A549 (cell line): ENCODE results near the gene CSMD2. TPM values are rescaled to one million over a fixed set of nuclear protein-coding genes. Genes with fewer than 3 reads are reported as not detected.

ENCODE experiments used
- ATAC-seq, 2 experiments: fragments of 200-7000 bp in 1 of 2; fragments of >200 bp in 1 of 2; cut with Nextera tagmentation in 1 of 2; cut with Tn5 transposase in 1 of 2; 3 replicates each; pipeline versions ENCODE4 v1.8.0 to v1.9.1; 2018 to 2020; ENCODE audit warnings: mild to moderate bottlenecking in 1 of 2, moderate library complexity in 1 of 2
- CTCF ChIA-PET: fragments of 300-600 bp; sonication (Branson Sonifier 250); formaldehyde crosslinking; extraction: SDS; loops from one replicate; lab custom pipeline; 2021; ENCODE audit warnings: antibody characterized with exemption, inconsistent platforms; lab: Yijun Ruan, JAX
- POLR2A ChIA-PET: fragments of 350-600 bp; formaldehyde crosslinking; extraction: SDS; loops from one replicate; lab custom pipeline; 2021; ENCODE audit warnings: antibody characterized with exemption, inconsistent platforms; lab: Yijun Ruan, JAX
- DNase-seq, 2 experiments: peaks; one replicate each; pipeline versions ENCODE4 v3.0.0 to v3.0.0-alpha.2; 2011 to 2016; ENCODE audit warnings: low read depth in 1 of 2, low spot score in 1 of 2
- FAIRE-seq: peaks from 2 replicates; lab custom pipeline; 2011; peaks lifted over from hg19 to GRCh38; lab: Jason Lieb, UNC
- H3K27ac ChIP-seq, 2 experiments: fragments of >200 bp; sonication (Bioruptor Twin); formaldehyde crosslinking; 3 replicates each; pipeline ENCODE4 v1.5.1; 2016 to 2017
- H3K4me1 ChIP-seq: fragments of >200 bp; sonication (Bioruptor Twin); formaldehyde crosslinking; 3 replicates; pipeline ENCODE4 v1.6.1; 2016
- H3K4me2 ChIP-seq: fragments of >200 bp; sonication (Bioruptor Twin); formaldehyde crosslinking; 3 replicates; pipeline ENCODE4 v1.6.1; 2016
- H3K4me3 ChIP-seq: fragments of >200 bp; sonication (Bioruptor Twin); formaldehyde crosslinking; 3 replicates; pipeline ENCODE4 v1.5.1; 2016
- H3K9me3 ChIP-seq: fragments of >200 bp; sonication (Bioruptor Twin); formaldehyde crosslinking; 3 replicates; pipeline ENCODE4 v1.6.1; 2016
- BCL3 ChIP-seq: fragments of >200 bp; sonication (Bioruptor Twin); formaldehyde crosslinking; IDR thresholded peaks from 3 replicates; pipeline ENCODE4 v1.6.1; 2016
- CBX2 ChIP-seq: fragments of 200-600 bp; sonication (generic); IDR thresholded peaks from 2 replicates; pipeline ENCODE4 v1.6.1; 2016; ENCODE audit warnings: low read depth, mild to moderate bottlenecking, borderline replicate concordance
- CEBPB ChIP-seq, 2 experiments: fragments of >200 bp in 1 of 2; sonication (Bioruptor Twin) in 1 of 2; formaldehyde crosslinking in 1 of 2; IDR thresholded peaks; 2 replicates each; pipeline ENCODE4 v1.6.1; 2012 to 2016
- E2F6 ChIP-seq: IDR thresholded peaks from 2 replicates; pipeline ENCODE4 v1.6.1; 2012; ENCODE audit warnings: low read depth, borderline replicate concordance
- ELK1 ChIP-seq: fragments of 150-350 bp; IDR thresholded peaks from 2 replicates; pipeline ENCODE4 v1.6.1; 2014; ENCODE audit warnings: low read depth, mild to moderate bottlenecking, low read length
- ESRRA ChIP-seq: fragments of 150-350 bp; IDR thresholded peaks from 2 replicates; pipeline ENCODE4 v1.6.1; 2014; ENCODE audit warnings: mild to moderate bottlenecking, low read length, borderline replicate concordance
- FOSB ChIP-seq: fragments of 250-450 bp; sonication (Bioruptor Pico); IDR thresholded peaks from 2 replicates; pipeline ENCODE4 v1.5.0; 2020; ENCODE audit warnings: mild to moderate bottlenecking, moderate library complexity
- FOXS1 ChIP-seq: fragments of 250-450 bp; sonication (Bioruptor Pico); IDR thresholded peaks from 2 replicates; pipeline ENCODE4 v1.5.0; 2020; ENCODE audit warnings: mild to moderate bottlenecking, moderate library complexity
- HES2 ChIP-seq: fragments of >200 bp; sonication (Bioruptor Twin); formaldehyde crosslinking; IDR thresholded peaks from 2 replicates; pipeline ENCODE4 v1.6.1; 2016
- HEYL ChIP-seq: fragments of 250-450 bp; sonication (Bioruptor Pico); IDR thresholded peaks from 2 replicates; pipeline ENCODE4 v1.8.0; 2021; ENCODE audit warnings: mild to moderate bottlenecking, moderate library complexity
- KDM1A ChIP-seq: fragments of 200-600 bp; sonication (generic); IDR thresholded peaks from 2 replicates; pipeline ENCODE4 v1.6.1; 2016; ENCODE audit warnings: low read depth, mild to moderate bottlenecking
- MAZ ChIP-seq: fragments of 150-350 bp; IDR thresholded peaks from 2 replicates; pipeline ENCODE4 v1.6.1; 2014; ENCODE audit warnings: antibody characterized with exemption, low read depth, low read length, borderline replicate concordance
- NPAS2 ChIP-seq: fragments of 250-450 bp; sonication (Bioruptor Pico); IDR thresholded peaks from 2 replicates; pipeline ENCODE4 v1.8.0; 2022; ENCODE audit warnings: mild to moderate bottlenecking, moderate library complexity, borderline replicate concordance
- PBX3 ChIP-seq: IDR thresholded peaks from 2 replicates; pipeline ENCODE4 v1.6.1; 2012
- RAD21 ChIP-seq, 2 experiments: fragments of >200 bp in 1 of 2; sonication (Bioruptor Twin) in 1 of 2; formaldehyde crosslinking in 1 of 2; IDR thresholded peaks in 1 of 2; conservative IDR thresholded peaks in 1 of 2; 2 replicates in 1 of 2; 3 replicates in 1 of 2; pipeline ENCODE4 v1.6.1; 2012 to 2018; ENCODE audit warnings: inconsistent platforms in 1 of 2
- RCOR1 ChIP-seq: fragments of 150-350 bp; IDR thresholded peaks from 2 replicates; pipeline ENCODE4 v1.6.1; 2014; ENCODE audit warnings: antibody characterized with exemption, low read length, low read depth
- RFX5 ChIP-seq: fragments of 450-650 bp; IDR thresholded peaks from 2 replicates; pipeline ENCODE4 v1.7.1; 2014; ENCODE audit warnings: antibody characterized with exemption, mild to moderate bottlenecking, moderate library complexity
- RNF2 ChIP-seq: fragments of 200-600 bp; sonication (generic); IDR thresholded peaks from 2 replicates; pipeline ENCODE4 v1.6.1; 2016; ENCODE audit warnings: low read depth, mild to moderate bottlenecking, antibody characterized with exemption, moderate library complexity, borderline replicate concordance
- TP53 ChIP-seq: fragments of 250-450 bp; sonication (Bioruptor Pico); IDR thresholded peaks from 2 replicates; pipeline ENCODE4 v1.5.0; 2021; ENCODE audit warnings: mild to moderate bottlenecking, moderate library complexity
- WGBS: methylation state at CpG from one replicate; pipeline ENCODE4 v1.1.6; 2017; ENCODE audit errors: missing lambda C conversion rate; 5-methylcytosine and 5-hydroxymethylcytosine counted together
- polyA plus RNA-seq, 4 experiments: library from polyadenylated mRNA; depleted of rRNA in 3 of 4; stranded (reverse); fragments of >200 nt; fragmentation: RNase III in 1 of 4; extraction: RNeasy Plus Mini Kit Qiagen cat#74134 plus additional on column Dnase treatment in 1 of 4; gene quantifications; 2 replicates in 3 of 4; 3 replicates in 1 of 4; pipeline ENCODE4 v1.2.3, GENCODE V29; 2011 to 2017

Gene CSMD2
- polyA plus RNA-seq, 2 of the 4 experiments (the other 2 are of a cell fraction), result not detected

- Histone ChIP-seq H3K4me3 (no peak overlapping the region), H3K4me1 (no peaks in the 10 kb centered on the region), H3K4me2 (no peak overlapping the region), H3K9me3 (no peaks in the 10 kb centered on the region), H3K27ac (no peak overlapping the region)
- ChIA-PET CTCF (interaction anchor here (0.6 to 4.6 kb wide), 6 partner anchors 10 to 1585 kb away, joined by 3 to 35 read pairs (median 3); no protein-coding TSS in a partner anchor), POLR2A (no interaction called here)
- ATAC-seq, result no peak
- DNase-seq, result no peak
- no peak for FAIRE-seq
- WGBS, result 12% methylated on average over 8 of the region's 14 CpGs
- TF ChIP-seq ESRRA, result no peak
- TF ChIP-seq RAD21 (conservative IDR thresholded peaks at IDR 0.05 in 1 of 2, IDR thresholded peaks at IDR 0.05 in 1 of 2), result no peak
- TF ChIP-seq ELK1, result no peak
These were observed 528.8 kb downstream of the CSMD2 start for GRCh38 chr1:33636209-33636608.

GRCh38 chr1:33635336-33636012 is 529.6 kb downstream of the CSMD2 start:
- TF ChIP-seq KDM1A (no peak), FOXS1 (no peak), PBX3 (no peak), ELK1 (no peak), HES2 (no peak), NPAS2 (CRISPR knock-in tag) (no peak), ESRRA (no peak), CBX2 (no peak), RFX5 (no peak), CEBPB (IDR thresholded peaks at IDR 0.05) (no peak), TP53 (CRISPR knock-in tag) (no peak), MAZ (no peak), RCOR1 (no peak), FOSB (CRISPR knock-in tag) (no peak), HEYL (CRISPR knock-in tag) (no peak), E2F6 (no peak), RNF2 (no peak), BCL3 (no peak)
- TF ChIP-seq, all 56 proteins: peak for 0
- no peak overlapping the region for H3K4me2 ChIP-seq
- no peak overlapping the region for H3K27ac ChIP-seq
- no peak overlapping the region for H3K4me3 ChIP-seq
- H3K4me1 ChIP-seq, result no peaks in the 10 kb centered on the region
- ChIA-PET POLR2A (no interaction called here), CTCF (interaction anchor here (0.6 to 4.6 kb wide), 8 partner anchors 11 to 1586 kb away, joined by 3 to 35 read pairs (median 3); no protein-coding TSS in a partner anchor)
- no peaks in the 10 kb centered on the region for H3K9me3 ChIP-seq
- ATAC-seq (no peak), FAIRE-seq (no peak), DNase-seq (no peak)
- WGBS, result 19% methylated on average over 5 of the region's 7 CpGs
